Cerebellar cortex (tissue), 1 donor: ENCODE measurements around the gene CLDN22.

Experiments
- DNase-seq: peaks from one replicate; pipeline ENCODE4 v3.0.0-alpha.2; 2015; ENCODE audit warnings: low spot score

Gene CLDN22

DNA sequence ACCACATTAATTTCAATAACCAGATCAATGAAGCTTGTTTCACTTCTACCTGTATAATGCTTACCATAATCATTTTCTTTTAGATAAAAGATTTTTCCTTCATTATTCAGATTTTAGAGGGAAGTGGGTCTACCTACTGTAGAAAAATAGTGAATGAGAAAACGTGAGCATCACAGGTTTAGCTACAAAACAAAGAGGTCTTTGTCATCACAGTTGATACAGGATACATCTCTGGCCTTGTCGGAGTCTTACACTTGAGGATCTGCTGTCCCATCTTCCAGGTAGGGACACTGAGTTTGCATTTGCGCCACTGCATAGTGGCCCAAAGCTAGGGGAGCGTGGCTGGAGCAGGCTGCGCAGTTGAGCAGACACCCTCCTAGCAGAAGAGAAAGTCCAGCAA lies 1.4 kb upstream of the CLDN22 start:
- DNase-seq = no peak

- no peak for DNase-seq
Measured at GRCh38 chr4:183321079-183321478, 1.0 kb upstream of the CLDN22 start.

DNA sequence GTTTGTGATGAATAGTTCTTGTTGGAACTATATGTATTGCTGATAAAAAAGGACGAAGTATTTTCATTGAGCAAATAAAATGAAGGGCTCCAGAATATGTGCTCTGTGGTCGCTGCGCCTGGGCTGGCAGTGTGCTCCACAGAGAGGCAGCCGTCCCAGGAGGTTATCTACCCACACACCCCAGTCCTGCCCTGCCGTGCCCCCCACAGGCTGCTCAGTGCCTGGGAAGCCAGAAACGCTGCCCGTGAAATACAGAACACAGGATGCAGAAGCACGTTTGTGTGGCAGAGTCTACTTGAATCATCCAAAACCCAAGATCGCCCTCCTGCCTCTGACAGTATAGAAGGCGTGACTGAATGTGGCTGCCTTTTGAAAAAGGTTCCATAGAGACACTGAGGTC lies 1.4 kb downstream of the CLDN22 start:
- no peak for DNase-seq

- DNase-seq = no peak
Measured at GRCh38 chr4:183314806-183315205, 5.3 kb downstream of the CLDN22 start.

DNA sequence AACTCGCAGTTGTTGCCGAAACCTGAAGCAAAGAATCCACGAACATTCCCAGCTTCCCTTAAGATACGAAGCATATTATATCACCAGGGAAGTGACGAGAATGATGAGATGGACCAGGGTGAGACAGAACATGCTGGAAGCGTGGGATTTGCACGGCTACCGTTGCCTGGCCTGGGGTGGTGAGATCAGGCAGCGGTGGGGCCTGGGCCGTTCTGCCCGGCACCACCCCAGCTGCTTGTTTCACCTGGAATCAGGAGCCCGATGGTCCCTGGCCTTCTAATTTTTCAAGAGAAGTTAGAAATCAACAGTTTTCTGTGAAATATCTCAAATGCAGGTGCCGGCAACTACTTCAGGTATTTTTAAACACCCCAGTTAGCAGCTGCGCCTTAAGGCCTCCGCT lies 5.7 kb downstream of the CLDN22 start:
- no peak for DNase-seq

GRCh38 chr4:183312841-183313240 lies 7.2 kb downstream of the CLDN22 start:
- no peak for DNase-seq

DNA sequence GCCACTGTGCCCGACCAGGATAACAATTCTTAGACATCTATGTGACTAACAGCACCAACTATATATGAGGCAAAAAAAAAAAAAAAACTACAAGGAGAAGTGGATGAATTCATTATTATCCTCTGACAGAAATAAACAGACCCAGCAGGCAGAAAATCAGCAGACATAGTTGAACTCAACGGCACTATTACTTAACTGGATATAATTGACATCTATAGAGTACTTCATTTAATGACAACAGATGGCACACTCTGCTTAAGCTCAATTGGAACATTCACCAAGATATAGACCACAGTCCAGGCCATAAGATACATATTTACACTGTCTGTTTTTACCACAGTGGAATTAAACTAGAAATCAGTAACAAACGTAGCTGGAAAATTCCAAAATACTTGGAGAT lies 13.3 kb downstream of the CLDN22 start:
- DNase-seq = no peak

GRCh38 chr4:183304538-183304937 lies 15.5 kb downstream of the CLDN22 start:
- DNase-seq = no peak

GRCh38 chr4:183304067-183304466 lies 16.0 kb downstream of the CLDN22 start:
- DNase-seq = no peak

- no peak for DNase-seq
Measured at GRCh38 chr4:183303301-183303700, 16.8 kb downstream of the CLDN22 start.

DNA sequence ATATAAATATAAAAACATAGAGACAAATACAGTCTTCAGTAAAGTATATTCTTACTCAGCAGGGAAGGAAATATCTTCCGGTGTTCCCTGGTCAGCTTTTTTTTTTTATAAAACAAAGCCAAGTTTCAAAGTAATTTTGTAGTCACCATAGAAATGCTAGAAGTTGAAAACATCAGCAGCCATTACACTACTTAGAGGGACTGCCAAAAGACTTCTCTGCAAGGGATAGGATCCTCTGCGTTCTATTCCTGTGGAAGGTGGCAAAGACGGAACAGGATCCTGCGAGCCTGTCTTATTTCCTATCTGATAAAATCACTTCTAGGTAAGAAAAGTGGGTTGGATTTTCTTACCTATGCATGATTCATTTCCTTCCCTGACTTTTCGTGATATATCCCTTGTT lies 19.4 kb downstream of the CLDN22 start:
- DNase-seq = no peak

DNA sequence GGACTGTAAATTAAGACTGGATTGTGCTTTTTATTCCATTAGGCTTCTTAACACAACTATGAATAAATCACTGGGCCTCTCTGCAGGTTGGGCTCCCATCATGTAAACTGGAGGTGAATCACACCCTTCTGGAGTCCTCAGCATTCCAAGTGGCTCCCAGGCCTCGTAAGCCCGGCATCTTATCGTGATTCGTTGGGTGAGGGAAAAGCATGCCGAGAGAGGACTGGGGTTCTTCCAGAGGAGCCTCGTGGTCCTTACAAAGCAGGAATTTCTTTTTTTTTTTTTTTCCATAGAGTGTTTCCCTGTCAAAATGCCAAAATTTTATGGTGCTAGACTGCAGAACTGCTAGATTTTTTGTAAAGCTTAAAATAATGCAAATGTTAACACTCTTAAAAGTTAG lies 20.0 kb downstream of the CLDN22 start:
- no peak for DNase-seq

DNA sequence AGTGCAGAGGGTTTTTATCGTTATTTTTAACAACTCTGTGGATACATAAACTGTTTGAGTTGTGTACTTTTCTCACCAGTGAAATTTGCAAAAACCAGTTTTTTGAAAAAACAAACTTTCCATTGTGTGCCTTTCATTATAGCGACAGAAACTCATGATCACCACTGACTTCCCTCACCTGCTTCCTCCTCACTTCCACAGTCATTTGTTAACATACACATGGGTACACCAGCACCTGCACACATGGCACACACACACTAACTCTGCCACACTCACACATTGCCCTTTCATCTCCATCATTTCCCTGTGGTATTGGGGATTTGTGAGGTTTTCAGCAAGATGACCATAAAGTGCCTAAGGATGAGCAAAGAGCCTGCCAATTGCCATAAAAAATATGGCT lies 20.6 kb downstream of the CLDN22 start:
- DNase-seq = no peak

DNA sequence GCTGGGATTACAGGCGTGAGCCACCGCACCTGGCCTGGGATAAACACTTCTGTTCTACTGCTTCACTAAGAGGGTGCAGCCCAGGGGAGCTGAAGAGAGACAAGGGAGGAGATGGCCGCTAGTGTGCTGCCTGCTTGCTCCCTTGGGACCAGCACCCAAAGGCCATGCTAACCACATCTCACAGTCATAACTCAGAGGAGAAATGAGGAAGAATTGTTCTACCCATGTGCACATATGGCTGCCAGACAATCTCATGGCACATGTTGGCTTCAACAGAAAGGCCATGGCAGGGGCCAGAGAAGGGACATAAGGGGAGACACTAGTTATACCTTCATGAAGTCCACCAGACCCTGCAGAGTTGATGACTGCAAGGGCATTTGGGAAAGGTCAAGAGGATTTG lies 22.4 kb downstream of the CLDN22 start:
- no peak for DNase-seq

- no peak for DNase-seq
Measured at GRCh38 chr4:183295711-183296110, 24.4 kb downstream of the CLDN22 start.

DNA sequence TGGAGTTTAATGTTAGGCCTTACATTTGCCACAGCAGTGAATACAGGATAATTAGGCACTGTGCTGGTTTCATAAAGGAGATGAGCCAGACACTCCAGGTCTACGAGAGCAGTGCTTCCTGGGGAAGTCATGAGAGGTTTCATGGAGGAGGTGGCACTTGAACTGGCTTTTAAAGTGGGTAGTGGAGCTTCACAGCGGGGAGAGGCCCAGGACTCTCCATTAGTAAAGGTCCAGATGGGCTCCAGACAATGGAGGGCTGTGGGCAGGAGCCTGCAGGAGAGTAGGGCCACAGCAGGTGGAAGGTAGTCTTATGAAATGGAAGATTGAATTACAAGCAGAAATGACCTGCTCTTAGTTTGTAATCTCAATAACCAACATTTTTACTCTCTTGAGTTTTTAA lies 29.0 kb downstream of the CLDN22 start:
- no peak for DNase-seq

DNA sequence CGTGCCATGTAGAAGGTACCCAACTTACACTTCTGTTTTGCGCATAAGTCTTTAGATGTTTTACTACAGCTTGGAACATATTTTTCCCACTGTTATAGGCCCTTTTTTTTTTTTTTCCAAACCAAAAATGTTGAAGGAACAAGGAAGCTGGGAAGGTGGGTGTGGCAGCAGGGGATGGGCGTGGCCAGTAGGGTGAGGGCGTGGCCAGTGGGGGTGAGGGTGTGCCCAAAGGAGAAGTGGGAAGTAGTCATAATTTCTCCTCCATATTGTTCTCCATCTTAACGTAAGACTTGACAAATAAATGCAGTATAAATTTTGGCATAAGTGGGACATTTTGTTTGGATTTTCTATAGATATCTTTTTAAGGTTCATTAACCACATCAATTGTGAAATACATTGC lies 30.4 kb downstream of the CLDN22 start:
- DNase-seq = no peak

DNA sequence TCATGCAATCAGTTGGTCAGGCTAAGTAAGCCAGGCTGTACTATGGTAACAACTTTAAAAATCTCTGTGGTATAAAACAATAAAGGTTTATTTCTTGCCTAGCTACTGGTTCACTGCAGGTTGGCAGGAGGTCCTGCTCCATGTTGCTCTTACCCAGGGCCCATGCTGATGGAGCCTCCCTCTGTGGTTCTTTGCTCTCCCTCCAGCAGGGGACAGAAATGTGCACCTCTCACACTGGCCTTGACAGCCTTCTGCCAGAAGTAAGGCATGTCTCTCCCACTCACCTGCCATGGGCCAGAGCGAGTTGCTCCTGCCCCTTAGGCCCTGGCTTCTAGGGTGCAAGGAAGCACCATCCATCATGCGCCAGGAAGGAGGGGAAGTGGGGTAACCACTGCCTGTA lies 31.1 kb downstream of the CLDN22 start:
- DNase-seq = no peak

- no peak for DNase-seq
Measured at GRCh38 chr4:183287677-183288076, 32.4 kb downstream of the CLDN22 start.

DNA sequence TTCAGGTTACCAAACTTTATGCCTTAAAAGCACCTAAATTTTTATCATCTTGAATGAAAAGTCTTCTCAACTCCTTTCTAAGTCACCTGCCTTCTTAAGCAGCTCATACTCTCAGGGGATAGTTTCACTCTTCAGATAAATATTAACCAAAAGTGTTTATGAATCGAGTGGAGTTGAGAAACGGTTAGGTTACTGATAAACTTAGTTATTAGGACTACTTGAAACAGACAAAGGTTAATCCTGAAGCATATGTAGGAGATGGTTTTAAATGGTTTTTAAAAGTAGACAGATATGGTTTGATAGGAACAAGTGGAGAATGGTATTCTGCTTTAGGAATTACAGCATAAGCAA lies 32.8 kb downstream of the CLDN22 start:
- no peak for DNase-seq

DNA sequence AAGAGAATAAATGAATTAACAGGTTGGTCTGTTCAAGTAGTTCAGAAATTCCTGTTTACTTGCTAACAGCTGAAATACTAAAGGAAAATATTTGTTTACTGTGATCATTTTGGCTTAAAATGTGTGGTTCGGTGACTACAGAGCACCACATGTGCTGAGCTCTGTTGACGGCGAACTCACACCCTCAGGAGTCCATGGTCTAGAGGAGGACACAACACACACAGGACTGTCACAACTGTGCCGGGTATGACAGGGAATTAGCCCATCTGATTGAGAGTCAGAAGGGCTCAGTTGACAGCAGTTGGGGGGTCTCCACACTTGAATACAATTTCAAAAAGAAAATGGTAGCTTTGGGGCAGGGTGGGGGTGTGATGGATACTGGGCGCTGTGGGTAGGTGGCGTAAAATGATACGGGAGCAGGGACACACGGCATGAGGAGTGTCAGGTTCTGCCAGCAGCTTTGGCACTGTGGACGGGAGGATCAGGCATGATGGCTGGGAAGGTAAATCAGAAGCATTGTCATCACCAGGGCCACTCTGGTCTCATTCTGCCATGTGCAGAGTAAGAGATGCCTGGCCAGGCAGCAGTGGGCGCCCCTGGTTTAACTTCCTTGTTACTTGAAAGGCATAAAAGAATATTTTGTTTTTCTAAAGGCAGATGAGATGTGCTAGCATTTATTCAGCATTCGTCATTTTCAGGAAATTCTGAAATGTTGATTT lies 33.3 kb downstream of the CLDN22 start:
- no peak for DNase-seq

DNA sequence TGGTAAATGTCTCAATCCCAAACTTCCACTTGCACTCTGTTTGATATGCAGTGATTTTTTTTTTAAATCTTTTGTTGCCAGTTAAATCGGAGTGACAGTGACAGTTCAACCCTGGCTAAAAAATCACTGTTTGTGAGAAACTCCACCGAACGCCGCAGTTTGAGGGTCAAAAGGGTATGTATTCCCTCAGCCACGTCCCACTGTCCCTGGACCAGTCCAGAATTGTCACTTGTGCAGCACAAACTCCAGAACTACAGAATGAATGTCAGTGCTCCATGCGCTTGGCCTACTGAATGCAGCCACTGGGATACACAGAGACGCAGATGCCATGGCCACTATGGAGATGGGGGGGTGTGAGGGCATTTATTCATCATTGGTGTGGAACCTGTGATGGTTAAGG lies 34.2 kb downstream of the CLDN22 start:
- no peak for DNase-seq

- no peak for DNase-seq
Measured at GRCh38 chr4:183284965-183285364, 35.1 kb downstream of the CLDN22 start.

DNA sequence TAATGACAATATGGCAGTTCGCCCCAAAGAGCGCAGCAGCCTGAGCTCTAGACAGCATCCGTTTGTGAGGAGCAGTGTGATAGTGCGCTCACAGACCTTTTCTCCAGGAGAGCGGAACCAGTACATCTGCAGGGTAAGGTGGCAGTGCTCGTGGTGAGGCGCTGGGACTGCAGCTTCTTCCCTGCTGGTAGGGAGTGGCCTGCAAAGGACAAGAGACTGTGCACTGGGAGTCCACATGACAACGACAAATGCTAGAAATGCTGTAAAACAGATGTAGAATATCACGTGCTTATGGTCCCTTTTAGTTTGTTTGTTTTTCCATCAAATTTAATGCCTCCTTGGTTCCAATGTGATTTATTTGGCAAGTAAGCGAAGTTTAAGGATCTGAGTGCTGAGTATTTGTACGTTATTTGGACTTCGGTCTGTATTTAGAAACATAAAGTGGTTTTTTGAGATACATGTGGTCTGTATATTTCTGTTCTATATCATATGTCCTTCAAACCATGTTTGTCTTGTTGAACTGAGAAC lies 35.8 kb downstream of the CLDN22 start:
- DNase-seq = no peak
